ENCODE data around the gene SCIMP. TPM values are rescaled to one million over a fixed set of nuclear protein-coding genes. Genes with fewer than 3 reads are reported as not detected.
"Not testable (repeated sequence)": the region's sequence is repeated elsewhere in the genome, so short reads cannot be mapped to it uniquely, and the experiment has no call there.

SCIMP gene
- total RNA-seq, 1 donor from 2014 or later, result not detected

GRCh38 chr17:5219536-5219935 is 15.1 kb downstream of the SCIMP start:
- Mint-ChIP-seq H3K27ac (ENCODE audit: unreplicated experiment) (peak overlapping the region; percentile 35), H3K36me3 (ENCODE audit: low read depth) (no peaks in the 10 kb centered on the region), H3K4me1 (no peaks in the 10 kb centered on the region), H3K9me3 (no peaks in the 10 kb centered on the region), H3K4me3 (no peak overlapping the region), H3K27me3 (ENCODE audit: low read depth) (no peaks in the 10 kb centered on the region)
- TF ChIP-seq CTCF (conservative IDR thresholded peaks at IDR 0.05), result no peak
- DNase-seq (ENCODE audit: low read depth, low spot score), result no peak

GRCh38 chr17:5217562-5217961 is 17.1 kb downstream of the SCIMP start:
- H3K36me3 Mint-ChIP-seq (ENCODE audit: low read depth); H3K27me3 Mint-ChIP-seq (ENCODE audit: low read depth); H3K9me3 Mint-ChIP-seq; H3K4me1 Mint-ChIP-seq; H3K4me3 Mint-ChIP-seq; H3K27ac Mint-ChIP-seq (ENCODE audit: unreplicated experiment); DNase-seq (ENCODE audit: low read depth, low spot score): not testable (repeated sequence)

- no peak for DNase-seq (ENCODE audit: low read depth, low spot score)
- Mint-ChIP-seq H3K27ac (ENCODE audit: unreplicated experiment) (no peak overlapping the region), H3K4me3 (no peak overlapping the region), H3K4me1 (no peaks in the 10 kb centered on the region), H3K9me3 (no peaks in the 10 kb centered on the region), H3K27me3 (ENCODE audit: low read depth) (no peaks in the 10 kb centered on the region), H3K36me3 (ENCODE audit: low read depth) (no peaks in the 10 kb centered on the region)
- no peak for TF ChIP-seq CTCF (conservative IDR thresholded peaks at IDR 0.05)
Measured at GRCh38 chr17:5211458-5211857, 23.2 kb downstream of the SCIMP start.

GRCh38 chr17:5210614-5211252 is 23.9 kb downstream of the SCIMP start:
- Mint-ChIP-seq H3K9me3 (no peaks in the 10 kb centered on the region), H3K27me3 (ENCODE audit: low read depth) (no peaks in the 10 kb centered on the region), H3K27ac (ENCODE audit: unreplicated experiment) (no peak overlapping the region), H3K4me1 (no peaks in the 10 kb centered on the region), H3K4me3 (no peak overlapping the region), H3K36me3 (ENCODE audit: low read depth) (no peaks in the 10 kb centered on the region)
- TF ChIP-seq CTCF (conservative IDR thresholded peaks at IDR 0.05), result no peak
- no peak for DNase-seq (ENCODE audit: low read depth, low spot score)

- peak overlapping the region; percentile 43 for H3K27ac Mint-ChIP-seq (ENCODE audit: unreplicated experiment)
- no peaks in the 10 kb centered on the region for H3K9me3 Mint-ChIP-seq
- no peaks in the 10 kb centered on the region for H3K4me1 Mint-ChIP-seq
- no peak overlapping the region for H3K4me3 Mint-ChIP-seq
- no peak for DNase-seq (ENCODE audit: low read depth, low spot score)
- no peaks in the 10 kb centered on the region for H3K36me3 Mint-ChIP-seq (ENCODE audit: low read depth)
- H3K27me3 Mint-ChIP-seq (ENCODE audit: low read depth), result no peaks in the 10 kb centered on the region
- TF ChIP-seq CTCF (conservative IDR thresholded peaks at IDR 0.05), result no peak
Measured at GRCh38 chr17:5210091-5210490, 24.6 kb downstream of the SCIMP start.

- H3K4me3 Mint-ChIP-seq, result no peak overlapping the region
- H3K27me3 Mint-ChIP-seq (ENCODE audit: low read depth), result no peaks in the 10 kb centered on the region
- no peak for TF ChIP-seq CTCF (conservative IDR thresholded peaks at IDR 0.05)
- H3K9me3 Mint-ChIP-seq, result no peaks in the 10 kb centered on the region
- peak overlapping the region; percentile 35 for H3K27ac Mint-ChIP-seq (ENCODE audit: unreplicated experiment)
- H3K36me3 Mint-ChIP-seq (ENCODE audit: low read depth), result no peaks in the 10 kb centered on the region
- H3K4me1 Mint-ChIP-seq, result no peaks in the 10 kb centered on the region
- DNase-seq (ENCODE audit: low read depth, low spot score), result no peak
Measured at GRCh38 chr17:5209396-5209795, 25.3 kb downstream of the SCIMP start.

Measured in neural crest cell (in vitro differentiated cells).